Muscle layer of duodenum (tissue), 2 donors: ENCODE results near the gene CYP27C1.

Source experiments
- H3K27ac ChIP-seq: one replicate; pipeline ENCODE4 v1.7.0; 2013; ENCODE audit warnings: mild to moderate bottlenecking, low read length
- H3K27me3 ChIP-seq: one replicate; pipeline ENCODE4 v1.7.0; 2013; ENCODE audit warnings: low read depth, mild to moderate bottlenecking, control low read depth, low read length
- H3K36me3 ChIP-seq, 2 donors: one replicate each; pipeline ENCODE4 v1.7.0; 2013; ENCODE audit warnings: low read length in 2 of 2, control low read depth in 1 of 2, mild to moderate bottlenecking in 1 of 2; ENCODE audit not compliant: insufficient read depth in 2 of 2, control insufficient read depth in 1 of 2
- H3K4me1 ChIP-seq, 2 donors: one replicate each; pipeline ENCODE4 v1.7.0; 2013; ENCODE audit warnings: low read length in 2 of 2, mild to moderate bottlenecking in 2 of 2, control low read depth in 1 of 2, moderate library complexity in 1 of 2; ENCODE audit not compliant: insufficient read depth in 2 of 2, control insufficient read depth in 1 of 2
- H3K4me3 ChIP-seq, 2 donors: one replicate each; pipeline ENCODE4 v1.7.0; 2013; ENCODE audit warnings: low read length in 2 of 2, low read depth in 1 of 2, mild to moderate bottlenecking in 1 of 2
- H3K9me3 ChIP-seq, 2 donors: one replicate each; pipeline ENCODE4 v1.7.0; 2013; ENCODE audit warnings: low read length in 2 of 2, control low read depth in 1 of 2, mild to moderate bottlenecking in 1 of 2; ENCODE audit not compliant: control insufficient read depth in 1 of 2
- donor health status: healthy.

CYP27C1 gene

DNA sequence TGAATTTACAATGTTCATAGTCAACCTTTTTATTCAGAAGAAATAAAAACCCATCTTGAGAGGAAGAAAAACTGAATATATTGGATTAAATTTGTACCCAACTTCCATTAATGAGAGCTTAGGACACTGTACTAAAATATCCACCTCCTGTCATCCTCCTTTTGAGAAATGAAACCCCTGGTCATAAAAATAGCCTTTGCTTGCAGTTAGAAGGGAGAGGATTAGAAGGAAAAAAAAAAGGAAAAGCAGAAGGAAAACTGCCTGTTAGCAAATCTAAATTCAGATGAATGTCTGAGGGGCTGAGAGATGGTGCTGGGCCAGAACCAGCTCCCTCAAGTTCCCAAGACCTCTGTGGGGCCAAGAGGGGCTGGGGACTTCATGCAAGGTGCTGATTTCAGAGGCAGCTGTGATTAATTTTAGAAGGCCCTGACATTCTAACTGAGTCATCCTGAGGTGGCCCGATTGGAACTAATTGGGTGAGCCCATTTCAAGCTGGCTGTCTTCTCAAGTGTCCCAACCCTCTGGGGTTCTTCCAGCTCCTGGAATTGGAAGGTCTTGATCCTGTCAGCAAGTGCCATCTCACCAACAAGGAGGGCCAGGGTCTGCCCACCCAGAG lies 74.7 kb downstream of the CYP27C1 start:
- H3K27me3 ChIP-seq: no peaks in the 10 kb centered on the region
- no peak overlapping the region for H3K4me3 ChIP-seq
- H3K27ac ChIP-seq: no peak overlapping the region
- no peaks in the 10 kb centered on the region for H3K36me3 ChIP-seq
- H3K4me1 ChIP-seq: peaks cover 0 to 10% of the 10 kb centered on the region in 2 donors
- no peaks in the 10 kb centered on the region for H3K9me3 ChIP-seq

DNA sequence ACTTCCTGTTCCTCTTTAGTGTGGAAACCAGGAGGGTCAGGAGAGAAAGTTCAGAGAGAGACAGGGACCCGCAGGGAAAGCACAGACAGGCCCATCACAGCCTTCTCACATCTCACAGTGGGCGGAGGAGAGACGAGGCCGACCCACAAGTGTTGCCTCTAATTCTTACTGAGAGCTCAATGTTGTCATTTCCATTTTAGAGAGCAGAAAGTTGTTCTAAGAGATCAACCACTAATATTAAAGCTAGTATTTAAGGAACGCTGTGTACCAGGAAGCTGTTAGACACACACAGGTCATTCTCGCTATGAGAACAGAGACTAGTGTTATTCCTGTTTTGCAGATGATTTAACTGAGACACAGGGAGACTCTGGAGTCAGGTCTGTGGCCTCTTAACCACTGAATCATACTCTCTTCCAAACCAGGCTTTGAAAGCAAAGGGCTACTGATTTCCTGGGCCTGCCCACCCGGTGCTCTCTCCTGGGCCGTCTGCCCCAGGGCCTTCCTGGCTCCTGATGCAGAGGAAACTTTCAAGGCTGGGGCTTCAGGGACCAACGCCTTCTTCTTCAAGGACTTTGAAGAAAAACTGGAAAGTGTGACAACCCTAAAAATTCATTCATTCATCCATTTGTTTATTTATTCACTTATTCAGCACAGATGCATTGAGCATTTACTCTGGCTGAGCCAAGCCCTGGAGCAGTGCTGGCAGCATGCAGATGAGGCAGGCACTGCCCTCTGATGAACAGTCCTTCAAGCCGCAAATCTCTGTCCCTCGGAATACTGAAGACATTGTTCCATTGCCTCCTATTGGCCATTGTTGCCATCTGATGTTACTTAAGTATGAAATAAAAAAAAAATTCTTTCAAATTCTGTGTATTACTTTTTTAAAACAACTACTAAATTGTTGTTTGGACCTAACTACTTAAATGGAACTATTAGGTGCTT lies 76.0 kb downstream of the CYP27C1 start:
- no peaks in the 10 kb centered on the region for H3K27me3 ChIP-seq
- no peak overlapping the region for H3K27ac ChIP-seq
- H3K9me3 ChIP-seq: no peaks in the 10 kb centered on the region
- no peaks in the 10 kb centered on the region for H3K36me3 ChIP-seq
- peaks cover 0 to 10% of the 10 kb centered on the region in 2 donors for H3K4me1 ChIP-seq
- no peak overlapping the region for H3K4me3 ChIP-seq

DNA sequence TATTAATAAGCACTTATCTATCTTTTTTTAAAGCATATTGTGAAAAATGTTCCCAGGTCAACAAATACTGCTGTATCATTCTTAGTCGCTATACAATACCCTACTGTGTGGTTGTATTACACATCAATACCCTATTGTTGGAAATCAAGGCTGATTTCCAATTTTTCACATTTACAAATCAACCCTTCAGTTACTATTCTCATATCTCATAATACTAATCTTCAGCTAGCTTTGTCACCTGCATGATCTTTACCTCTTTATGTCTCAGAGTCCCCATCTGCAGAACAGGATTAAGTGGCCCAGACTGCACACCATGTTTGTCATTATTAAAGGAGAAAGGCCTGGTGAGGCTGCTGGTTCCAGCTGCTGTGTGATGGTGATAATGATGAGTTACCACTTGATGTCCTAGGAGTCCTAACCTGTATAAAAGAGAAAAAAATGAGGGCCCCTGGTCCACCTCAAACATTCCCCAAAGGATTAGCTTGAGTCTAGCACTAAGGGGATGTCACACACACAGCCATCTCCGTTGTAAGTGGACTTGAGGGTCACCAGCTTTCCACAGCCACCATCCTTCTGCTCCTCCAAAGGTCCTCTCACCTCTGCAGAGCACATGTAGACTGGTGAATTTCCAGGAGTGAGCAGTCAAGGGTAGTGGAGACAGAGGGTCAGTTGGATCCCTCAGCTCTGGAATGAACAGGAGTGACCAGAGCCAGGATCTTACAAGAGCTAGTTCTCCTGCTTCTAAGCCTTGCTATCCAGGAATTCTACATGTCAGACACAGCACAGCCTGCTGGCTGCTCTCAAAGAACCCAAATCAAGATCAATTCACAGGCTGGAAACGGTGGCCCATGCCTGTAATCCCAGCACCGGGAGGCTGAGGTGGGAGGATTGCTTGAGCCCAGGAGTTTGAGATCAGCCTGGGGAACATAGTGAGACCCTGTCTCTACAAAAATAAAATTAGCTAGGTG lies 77.2 kb downstream of the CYP27C1 start:
- H3K4me3 ChIP-seq: no peak overlapping the region
- H3K27ac ChIP-seq: no peak overlapping the region
- H3K36me3 ChIP-seq: no peaks in the 10 kb centered on the region
- no peaks in the 10 kb centered on the region for H3K9me3 ChIP-seq
- no peaks in the 10 kb centered on the region for H3K27me3 ChIP-seq
- H3K4me1 ChIP-seq: peaks cover 0 to 10% of the 10 kb centered on the region in 2 donors

DNA sequence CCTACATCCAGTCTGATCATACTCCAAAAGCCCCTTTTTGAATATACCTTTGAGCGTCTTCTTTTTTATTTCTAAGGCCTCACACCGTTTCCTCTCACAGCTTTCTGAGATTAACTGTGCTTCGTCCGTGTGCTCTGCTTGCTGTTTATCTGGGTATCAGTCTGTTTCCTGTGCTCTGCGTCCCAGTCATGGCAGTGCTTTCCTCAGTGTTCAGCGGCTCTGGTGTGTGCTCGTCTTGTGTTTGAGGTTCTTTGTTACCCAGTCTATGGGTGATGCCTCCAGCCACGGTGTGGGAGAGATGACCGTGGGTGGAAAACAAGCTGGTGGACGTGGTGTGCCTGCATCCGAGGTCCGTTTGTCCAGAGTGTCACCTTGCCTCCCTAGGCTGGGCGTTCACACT lies 79.6 kb downstream of the CYP27C1 start:
- Histone ChIP-seq H3K27me3 (no peaks in the 10 kb centered on the region), H3K4me3 (no peak overlapping the region), H3K27ac (no peak overlapping the region), H3K36me3 (no peaks in the 10 kb centered on the region), H3K4me1 (peaks cover 0 to 7% of the 10 kb centered on the region in 2 donors), H3K9me3 (no peaks in the 10 kb centered on the region)

DNA sequence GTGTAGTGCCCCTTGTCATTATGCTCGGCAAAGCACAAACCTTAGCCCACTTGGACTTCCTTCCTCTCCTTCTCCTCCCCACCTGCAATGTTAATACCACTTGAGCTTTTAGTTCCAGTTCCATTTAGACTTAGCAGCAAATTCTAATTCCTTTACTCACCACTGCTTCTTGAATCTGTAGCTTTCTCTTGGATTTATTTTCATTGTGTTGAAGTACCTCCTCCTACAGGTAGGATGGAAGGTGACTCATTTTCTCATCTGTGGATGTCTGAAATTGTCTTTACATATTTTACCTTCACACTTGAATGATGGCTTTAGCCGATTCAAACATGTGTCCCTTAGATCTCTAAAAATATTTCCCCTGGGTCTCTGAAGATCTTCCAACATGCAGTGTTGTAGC lies 80.3 kb downstream of the CYP27C1 start:
- Histone ChIP-seq H3K27me3 (no peaks in the 10 kb centered on the region), H3K4me1 (peaks cover 0 to 3% of the 10 kb centered on the region in 2 donors), H3K36me3 (no peaks in the 10 kb centered on the region), H3K4me3 (no peak overlapping the region), H3K9me3 (no peaks in the 10 kb centered on the region), H3K27ac (no peak overlapping the region)

DNA sequence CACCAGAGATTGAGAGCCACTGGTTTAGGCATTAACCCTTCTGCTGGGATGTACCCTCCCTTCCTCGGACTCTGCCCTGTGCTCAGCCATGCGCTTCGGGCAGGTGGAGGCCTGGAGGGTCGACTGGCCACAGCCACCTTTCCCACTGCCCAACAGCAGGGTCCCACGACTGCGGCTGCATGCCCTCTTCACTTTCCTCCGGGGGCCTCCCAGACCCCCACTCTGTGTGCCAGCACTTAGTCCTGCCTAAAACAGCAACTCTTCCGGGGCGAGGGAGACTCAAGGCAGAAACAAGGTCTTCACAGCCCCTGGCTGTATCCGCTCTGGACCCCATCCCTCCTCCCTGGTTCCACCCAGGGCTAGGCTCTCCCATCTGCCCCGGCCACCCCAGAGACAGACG lies 81.8 kb downstream of the CYP27C1 start:
- Histone ChIP-seq H3K9me3 (no peaks in the 10 kb centered on the region), H3K27me3 (no peaks in the 10 kb centered on the region), H3K4me1 (no peaks in the 10 kb centered on the region), H3K4me3 (no peak overlapping the region), H3K27ac (no peak overlapping the region), H3K36me3 (no peaks in the 10 kb centered on the region)

DNA sequence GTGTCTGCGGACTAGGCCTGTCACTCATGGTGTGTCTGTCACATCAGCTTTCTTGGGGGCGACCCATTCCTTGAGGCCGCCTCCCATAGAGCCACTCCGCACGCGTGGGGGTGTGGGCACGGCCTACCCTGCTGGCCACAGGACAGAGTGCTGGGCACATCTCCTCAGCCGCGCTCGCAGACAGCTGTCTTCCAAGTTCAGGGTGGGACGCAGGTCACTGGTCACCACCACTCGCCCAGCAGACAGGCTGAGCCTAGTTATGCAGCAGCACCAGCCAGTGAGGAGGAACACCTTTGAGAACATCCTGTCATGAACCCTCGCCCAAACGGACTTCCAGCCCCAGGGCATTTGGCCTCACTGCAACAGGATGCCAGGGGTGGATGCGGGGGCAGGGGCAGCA lies 82.4 kb downstream of the CYP27C1 start:
- H3K27me3 ChIP-seq: no peaks in the 10 kb centered on the region
- H3K4me1 ChIP-seq: no peaks in the 10 kb centered on the region
- H3K4me3 ChIP-seq: no peak overlapping the region
- H3K36me3 ChIP-seq: no peaks in the 10 kb centered on the region
- no peak overlapping the region for H3K27ac ChIP-seq
- H3K9me3 ChIP-seq: no peaks in the 10 kb centered on the region

DNA sequence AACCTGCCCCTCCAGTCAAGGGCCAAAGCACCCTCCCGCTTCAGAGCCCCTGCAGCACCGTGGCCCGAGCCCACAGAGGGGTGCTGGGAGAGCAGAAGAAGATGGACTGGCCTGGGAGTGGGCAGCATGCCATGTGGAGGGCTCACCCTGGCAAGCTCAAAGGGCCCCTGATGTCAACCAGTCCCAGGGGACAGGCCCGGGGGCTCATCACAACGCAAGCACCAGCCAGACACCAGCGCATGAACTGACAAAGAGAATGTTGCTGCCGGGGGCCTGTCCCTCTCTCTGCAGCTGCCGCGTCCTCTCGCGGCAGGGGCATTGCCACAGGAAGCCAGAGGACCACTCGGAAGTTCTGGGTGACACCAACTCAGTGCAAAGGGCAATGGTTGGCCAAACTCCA lies 82.9 kb downstream of the CYP27C1 start:
- H3K4me1 ChIP-seq: no peaks in the 10 kb centered on the region
- no peaks in the 10 kb centered on the region for H3K36me3 ChIP-seq
- no peak overlapping the region for H3K4me3 ChIP-seq
- H3K27me3 ChIP-seq: no peaks in the 10 kb centered on the region
- no peak overlapping the region for H3K27ac ChIP-seq
- H3K9me3 ChIP-seq: no peaks in the 10 kb centered on the region

DNA sequence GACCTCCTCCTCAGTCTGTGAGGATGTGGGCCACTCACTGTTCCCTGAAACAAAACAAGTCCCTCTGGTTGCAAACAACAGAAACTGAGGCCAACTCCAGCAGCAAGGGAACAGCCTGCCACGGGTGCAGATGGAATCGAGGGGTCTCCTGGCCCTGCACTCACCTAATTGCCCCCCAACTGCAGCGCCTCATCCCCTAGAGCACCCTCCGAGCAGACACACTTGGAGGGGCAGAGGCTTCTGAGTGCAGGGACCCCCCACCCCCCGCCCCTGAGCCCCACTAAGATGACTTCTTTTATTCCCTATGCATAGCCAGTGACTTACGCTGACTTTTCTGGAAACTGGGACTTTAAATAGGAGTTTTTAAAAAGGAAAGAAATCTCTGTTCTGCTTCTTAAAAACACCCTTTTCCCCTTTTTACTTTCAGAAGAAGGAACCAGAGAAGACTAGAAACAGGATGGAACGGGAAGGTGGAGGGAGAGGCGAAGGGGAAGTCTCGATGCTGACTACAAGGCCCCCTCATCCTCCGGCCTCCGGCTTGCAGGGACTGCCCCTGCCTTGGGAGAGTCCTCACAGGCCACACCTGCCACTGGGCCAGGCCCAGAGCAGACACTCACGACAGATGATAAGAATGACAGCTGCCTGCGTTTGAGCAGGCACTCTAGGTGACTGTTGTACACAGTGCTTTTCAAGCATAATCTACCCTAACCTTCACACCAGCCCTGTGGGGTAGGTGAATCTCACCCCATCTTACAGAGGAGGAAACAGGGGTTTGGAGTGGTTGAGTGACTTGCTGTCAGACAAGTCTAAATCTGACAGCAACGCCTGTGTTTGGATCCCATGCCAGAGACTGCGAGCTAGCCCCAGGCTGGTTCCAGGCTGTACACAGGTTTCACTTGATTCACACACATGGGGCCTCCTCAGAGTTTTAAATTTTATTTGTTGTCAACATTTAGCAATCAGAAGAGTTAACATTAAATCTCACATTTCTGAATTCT lies 85.0 kb downstream of the CYP27C1 start:
- H3K27ac ChIP-seq: no peak overlapping the region

DNA sequence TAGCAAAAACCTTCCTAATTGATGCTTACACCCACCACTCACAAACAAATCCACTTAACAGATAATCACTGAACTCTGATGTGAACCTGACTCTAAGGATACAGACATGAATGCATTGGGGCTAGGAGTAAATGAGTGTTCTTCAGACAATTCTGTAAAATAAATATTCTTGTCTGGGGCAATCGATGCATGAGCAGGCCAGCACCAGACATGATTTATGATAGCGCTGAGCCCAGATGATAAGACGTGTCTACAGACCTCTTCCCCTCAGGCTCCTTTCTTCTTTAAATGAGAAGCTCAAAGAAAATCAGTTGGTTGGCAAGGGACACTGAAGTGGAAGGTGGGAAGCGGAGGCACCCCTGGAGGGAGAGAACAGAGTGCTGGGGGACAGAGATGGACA lies 85.9 kb downstream of the CYP27C1 start:
- H3K27me3 ChIP-seq: no peaks in the 10 kb centered on the region
- no peaks in the 10 kb centered on the region for H3K4me1 ChIP-seq
- H3K36me3 ChIP-seq: no peaks in the 10 kb centered on the region
- H3K4me3 ChIP-seq: no peak overlapping the region
- H3K9me3 ChIP-seq: no peaks in the 10 kb centered on the region
- H3K27ac ChIP-seq: no peak overlapping the region

More for the DNA sequence above, 85.0 kb downstream of the CYP27C1 start:
- Histone ChIP-seq H3K27me3 (no peaks in the 10 kb centered on the region), H3K4me1 (no peaks in the 10 kb centered on the region), H3K9me3 (no peaks in the 10 kb centered on the region), H3K36me3 (no peaks in the 10 kb centered on the region), H3K4me3 (no peak overlapping the region)
